GM21723 (cell line): ENCODE data around the gene FHL3.
"Not testable (repeated sequence)": the region's sequence is repeated elsewhere in the genome, so short reads cannot be mapped to it uniquely, and the experiment has no call there.

ENCODE experiments used
- ATAC-seq: cut with Tn5 transposase; IDR thresholded peaks from one replicate; pipeline ENCODE4 v1.9.1; 2021; ENCODE audit warnings: mild to moderate bottlenecking, moderate library complexity; ENCODE audit not compliant: unreplicated experiment

FHL3 gene

GRCh38 chr1:37995751-37996345 lies 9.5 kb downstream of the FHL3 start:
- ATAC-seq, result no peak

- no peak for ATAC-seq
Measured at GRCh38 chr1:37994886-37995566, 10.3 kb downstream of the FHL3 start.

- peak; percentile 38 for ATAC-seq
Measured at GRCh38 chr1:37989361-37989930, 15.9 kb downstream of the FHL3 start.

- ATAC-seq, result no peak
Measured at GRCh38 chr1:37987679-37988078, 17.6 kb downstream of the FHL3 start.

- no peak for ATAC-seq
Measured at GRCh38 chr1:37983546-37983945, 21.8 kb downstream of the FHL3 start.

GRCh38 chr1:37978541-37978940 lies 26.8 kb downstream of the FHL3 start:
- ATAC-seq, result no peak

- ATAC-seq, result not testable (repeated sequence)
Measured at GRCh38 chr1:37975083-37975482, 30.2 kb downstream of the FHL3 start.

GRCh38 chr1:37974567-37974966 lies 30.7 kb downstream of the FHL3 start:
- no peak for ATAC-seq

GRCh38 chr1:37973684-37974083 lies 31.6 kb downstream of the FHL3 start:
- ATAC-seq, result not testable (repeated sequence)

GRCh38 chr1:37965301-37965700 lies 40.0 kb downstream of the FHL3 start:
- no peak for ATAC-seq

- ATAC-seq, result not testable (repeated sequence)
Measured at GRCh38 chr1:37964106-37964505, 41.2 kb downstream of the FHL3 start.

GRCh38 chr1:37958690-37959089 lies 46.6 kb downstream of the FHL3 start:
- ATAC-seq, result no peak

- no peak for ATAC-seq
Measured at GRCh38 chr1:37955685-37956084, 49.6 kb downstream of the FHL3 start.

GRCh38 chr1:37954316-37954971 lies 50.9 kb downstream of the FHL3 start:
- no peak for ATAC-seq

- ATAC-seq, result no peak
Measured at GRCh38 chr1:37952738-37953137, 52.6 kb downstream of the FHL3 start.

- ATAC-seq, result no peak
Measured at GRCh38 chr1:37951783-37952624, 53.3 kb downstream of the FHL3 start.

GRCh38 chr1:37951041-37951782 lies 54.1 kb downstream of the FHL3 start:
- ATAC-seq, result no peak

- ATAC-seq, result no peak
Measured at GRCh38 chr1:37949524-37950152, 55.7 kb downstream of the FHL3 start.

GRCh38 chr1:37948841-37949240 lies 56.5 kb downstream of the FHL3 start:
- no peak for ATAC-seq

GRCh38 chr1:37948166-37948565 lies 57.1 kb downstream of the FHL3 start:
- no peak for ATAC-seq
